NCI-H524 treated with DMSO at 0.1 percent for 48 hours (cell line): Measurements from ENCODE around the gene RBM15B.

Experiments
- DNase-seq: peaks from one replicate; lab custom pipeline; 2025; lab: John Stamatoyannopoulos, UW

Gene RBM15B

GRCh38 chr3:51392355-51393133, 1.5 kb downstream of the RBM15B start:
- DNase-seq = no peak

- DNase-seq = no peak
Observed at GRCh38 chr3:51393134-51393495, 2.0 kb downstream of the RBM15B start.

- DNase-seq = no peak
Observed at GRCh38 chr3:51393564-51393963, 2.5 kb downstream of the RBM15B start.

GRCh38 chr3:51394541-51394940, 3.5 kb downstream of the RBM15B start:
- DNase-seq = no peak

GRCh38 chr3:51395493-51396213, 4.6 kb downstream of the RBM15B start:
- DNase-seq = no peak

DNA sequence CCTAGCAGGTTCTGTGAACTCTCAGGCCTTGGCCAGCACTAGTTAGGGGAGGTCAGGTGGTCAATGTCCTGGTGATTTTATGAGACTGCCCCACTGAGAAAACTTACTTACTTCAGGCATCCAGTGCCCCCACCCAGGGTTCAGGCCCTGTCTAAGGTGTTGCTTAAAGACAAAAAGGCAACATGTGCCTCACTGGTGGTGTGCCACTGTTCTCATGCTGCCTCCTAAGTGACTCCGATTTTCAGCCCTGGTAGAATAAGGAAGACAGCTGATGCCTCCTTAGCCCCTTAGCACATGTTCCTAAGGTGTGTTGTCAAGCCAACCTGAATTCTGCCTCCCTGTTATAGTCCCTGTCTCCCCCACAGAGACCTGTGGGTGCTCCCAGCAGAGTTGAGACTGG, 5.3 kb downstream of the RBM15B start:
- no peak for DNase-seq

DNA sequence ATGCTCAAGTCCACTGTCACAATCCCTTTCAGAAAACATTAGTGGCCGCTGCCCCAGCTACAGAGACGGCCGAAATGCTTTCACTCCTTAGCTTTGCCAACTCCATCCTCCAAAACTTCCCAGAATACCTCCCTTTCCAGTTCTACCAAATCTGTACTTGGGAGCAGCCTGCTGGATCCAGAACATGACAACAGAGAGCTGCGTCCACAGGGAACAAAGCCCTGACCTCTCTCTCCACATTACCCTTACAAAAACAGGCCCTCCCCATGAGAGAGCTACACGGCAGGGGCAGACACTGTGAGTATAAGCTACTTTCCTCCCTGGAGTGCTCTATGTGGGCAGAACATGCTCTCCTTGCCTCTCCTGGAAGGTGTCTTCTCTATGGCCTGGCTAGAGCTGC, 6.3 kb downstream of the RBM15B start:
- DNase-seq = no peak

- DNase-seq = no peak
Observed at GRCh38 chr3:51398595-51399310, 7.7 kb downstream of the RBM15B start.

GRCh38 chr3:51400166-51400565, 9.1 kb downstream of the RBM15B start:
- DNase-seq = no peak

DNA sequence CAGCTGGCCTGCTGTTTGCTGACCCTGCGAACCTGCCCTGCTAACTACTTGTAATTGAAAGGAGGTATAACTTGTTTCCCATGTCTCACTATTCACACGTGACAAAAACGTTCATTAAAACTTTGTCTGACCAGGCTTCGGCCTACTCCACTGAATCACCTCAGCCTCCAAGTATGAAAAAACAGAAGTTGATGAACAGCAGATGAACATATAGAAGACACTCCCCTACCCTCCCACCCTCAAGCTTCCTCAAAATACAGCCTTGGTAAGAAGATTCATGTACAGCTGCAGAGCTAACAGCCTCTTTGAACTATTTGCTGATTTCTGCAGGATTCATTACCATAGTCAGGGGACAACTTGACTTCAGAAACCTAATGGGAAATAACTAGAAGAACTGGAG, 10.7 kb downstream of the RBM15B start:
- DNase-seq = no peak

GRCh38 chr3:51403675-51404074, 12.6 kb downstream of the RBM15B start:
- DNase-seq = no peak

DNA sequence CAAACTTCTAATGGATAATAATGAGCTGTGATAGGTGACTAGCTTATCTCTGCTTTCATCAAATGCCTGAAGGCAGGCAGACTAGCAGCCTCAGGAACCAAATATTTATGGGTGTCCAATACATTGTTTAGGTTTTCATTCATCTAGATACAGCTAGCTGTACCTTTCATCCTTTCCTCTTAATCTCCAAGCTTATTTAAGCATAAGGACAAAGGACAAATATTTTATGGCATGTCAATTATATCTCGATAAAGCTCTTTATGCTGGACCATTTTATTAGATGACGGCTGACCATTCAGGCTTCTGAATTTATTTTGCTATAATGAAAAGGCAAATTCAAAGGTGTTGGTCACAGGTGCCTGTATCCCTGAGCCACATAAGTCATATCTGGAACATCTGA, 16.9 kb downstream of the RBM15B start:
- DNase-seq = no peak

- no peak for DNase-seq
Observed at GRCh38 chr3:51408813-51409212, 17.7 kb downstream of the RBM15B start.

DNA sequence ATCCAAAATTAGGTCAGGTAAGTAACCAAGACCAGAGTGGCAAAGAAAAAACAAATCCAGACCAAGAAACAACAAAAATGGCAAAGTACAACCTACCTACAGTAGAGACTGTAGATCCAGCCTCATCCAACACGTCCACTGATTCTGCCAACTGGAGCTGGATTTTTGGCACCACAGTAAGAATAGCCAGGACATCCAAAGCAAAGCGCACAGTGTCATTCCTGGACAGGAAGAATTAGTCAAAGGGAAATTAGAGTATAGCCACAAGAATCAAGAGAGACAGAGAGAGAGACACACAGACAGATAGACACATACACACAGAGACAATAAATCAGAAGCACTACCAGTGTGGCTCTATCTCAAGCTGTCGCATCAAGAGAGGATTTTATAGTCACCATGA, 31.1 kb downstream of the RBM15B start:
- no peak for DNase-seq

- no peak for DNase-seq
Observed at GRCh38 chr3:51426921-51427320, 35.8 kb downstream of the RBM15B start.

DNA sequence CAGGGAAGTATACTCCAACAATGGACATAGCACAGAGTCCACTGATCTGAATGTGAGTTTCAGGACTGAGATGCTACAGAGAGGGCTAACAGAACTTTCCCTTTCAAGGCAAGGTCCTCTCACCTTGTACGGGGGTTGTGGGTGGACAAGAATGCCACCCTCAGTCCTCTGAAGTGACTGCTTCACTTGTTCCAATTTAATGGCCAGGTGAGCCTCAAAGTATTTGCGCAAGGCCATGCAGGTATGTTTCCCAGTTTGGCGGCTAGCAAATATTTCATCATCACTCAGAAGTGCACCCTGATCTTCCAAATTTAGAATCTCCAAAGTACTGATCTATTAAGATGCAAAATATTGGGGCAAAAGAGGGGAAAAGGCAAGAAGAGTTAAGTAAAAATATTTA, 38.1 kb downstream of the RBM15B start:
- DNase-seq = no peak

GRCh38 chr3:51434110-51434509, 43.0 kb downstream of the RBM15B start:
- no peak for DNase-seq

GRCh38 chr3:51434746-51435327, 43.8 kb downstream of the RBM15B start:
- DNase-seq = no peak

GRCh38 chr3:51436998-51437639, 46.0 kb downstream of the RBM15B start:
- no peak for DNase-seq

DNA sequence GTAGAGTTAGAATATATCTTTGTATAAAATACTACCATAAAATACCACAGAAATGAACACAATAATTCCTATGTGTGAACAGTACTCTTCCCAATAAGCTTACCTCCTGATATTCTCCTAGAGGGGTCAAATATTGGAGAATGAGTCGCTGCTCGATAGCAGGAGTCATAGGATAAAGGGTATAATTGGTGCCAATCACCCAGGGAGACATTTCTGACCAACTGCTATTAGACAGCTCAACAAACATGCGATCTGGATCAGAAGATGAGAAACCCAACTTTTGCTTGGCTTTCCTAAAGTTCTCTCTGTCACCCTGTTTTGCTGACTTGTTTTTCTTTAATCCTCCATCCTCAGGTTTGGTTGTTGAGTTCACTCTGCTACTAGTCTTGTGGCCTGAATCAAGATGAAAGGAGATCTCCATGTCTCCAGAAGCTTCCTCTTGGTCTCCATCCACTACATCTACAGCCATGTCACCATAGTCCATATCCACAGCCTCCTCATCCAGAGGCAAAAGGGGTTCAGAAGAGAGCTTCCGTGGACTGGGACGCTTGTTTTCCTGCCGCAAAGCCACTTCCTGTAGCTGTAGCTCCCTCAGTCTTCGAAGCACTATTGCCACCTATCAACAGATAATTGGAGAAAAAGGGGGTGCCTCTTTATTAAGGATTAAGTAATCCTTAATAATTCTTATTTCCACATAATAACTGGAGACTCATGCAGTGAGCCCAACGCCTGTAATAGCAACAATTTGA, 50.4 kb downstream of the RBM15B start:
- DNase-seq = no peak

DNA sequence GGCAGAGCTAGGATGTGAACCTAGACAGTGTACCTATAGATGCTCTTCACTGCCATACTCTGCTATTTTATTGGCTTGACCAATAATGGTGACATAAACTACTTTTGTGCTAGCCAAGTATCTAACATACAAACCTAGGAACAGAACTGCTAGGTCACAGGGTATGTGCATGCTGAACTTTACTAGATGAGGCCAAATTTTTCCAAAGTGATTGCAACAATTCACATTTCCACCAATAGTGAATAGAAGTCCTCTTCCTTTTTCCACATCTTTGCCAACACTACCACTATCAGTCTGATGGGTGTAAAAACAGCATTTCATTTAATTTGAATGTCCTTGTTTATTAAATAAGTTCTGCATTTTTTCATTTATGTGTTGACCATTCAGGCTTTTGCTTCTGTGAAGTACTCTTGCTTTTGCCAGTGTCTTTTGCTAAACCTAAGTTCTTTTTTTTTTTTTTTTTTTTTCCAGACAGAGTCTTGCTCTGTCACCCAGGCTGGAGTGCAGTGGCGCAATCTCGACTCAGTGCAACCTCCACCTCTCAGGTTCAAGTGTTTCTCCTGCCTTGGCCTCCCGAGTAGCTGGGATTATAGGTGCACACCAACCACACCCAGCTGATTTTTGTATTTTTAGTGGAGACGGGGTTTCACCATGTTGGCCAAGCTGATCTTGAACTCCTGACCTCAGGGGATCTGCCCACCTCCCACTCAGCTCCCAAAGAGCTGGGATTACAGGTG, 54.6 kb downstream of the RBM15B start:
- DNase-seq = no peak
